Stimulated activated naive B cell treated with anti-CD40 and anti-IgM and Interleukin-4, amounts not matched to agents 10 μg/mL and 1 μg/mL and 100 μg/mL, for 72 hours (primary cell): ENCODE data around the gene WNK3.

Source experiments
- ATAC-seq, 2 donors: fragments of 150-1000 bp; cut with Tn5 transposase; replicated peaks; 2 replicates each; pipeline ENCODE4 v1.10.0; 2021; ENCODE audit warnings: moderate library complexity in 1 of 2
- DNase-seq: peaks from one replicate; pipeline ENCODE4 v3.0.0; 2021
- H3K27ac Mint-ChIP-seq: one replicate; pipeline ENCODE4 v1.8.0; 2022; ENCODE audit warnings: mild to moderate bottlenecking, mixed read lengths
- H3K27me3 Mint-ChIP-seq, 2 donors: one replicate each; pipeline ENCODE4 v1.8.0; 2022; ENCODE audit warnings: mixed read lengths in 2 of 2
- H3K36me3 Mint-ChIP-seq, 2 donors: one replicate each; pipeline ENCODE4 v1.8.0; 2022; ENCODE audit warnings: mixed read lengths in 2 of 2, mild to moderate bottlenecking in 1 of 2
- H3K4me1 Mint-ChIP-seq, 2 donors: one replicate each; pipeline ENCODE4 v1.8.0; 2022; ENCODE audit warnings: mixed read lengths in 2 of 2, mild to moderate bottlenecking in 1 of 2
- H3K4me3 Mint-ChIP-seq, 2 donors: one replicate each; pipeline ENCODE4 v1.8.0; 2022; ENCODE audit warnings: mild to moderate bottlenecking in 2 of 2, mixed read lengths in 2 of 2, moderate library complexity in 1 of 2
- H3K9me3 Mint-ChIP-seq, 2 donors: one replicate each; pipeline ENCODE4 v1.8.0; 2022; ENCODE audit warnings: mixed read lengths in 2 of 2, mild to moderate bottlenecking in 1 of 2

Gene WNK3

GRCh38 chrX:54171527-54172250 is 186.2 kb downstream of the WNK3 start:
- H3K4me3 Mint-ChIP-seq = no peak overlapping the region
- H3K36me3 Mint-ChIP-seq = peaks cover 4 to 16% of the 10 kb centered on the region in 2 donors
- no peak overlapping the region for H3K27ac Mint-ChIP-seq
- H3K9me3 Mint-ChIP-seq = no peaks in the 10 kb centered on the region
- DNase-seq (no peak), ATAC-seq (no peak)
- H3K27me3 Mint-ChIP-seq = no peaks in the 10 kb centered on the region
- peaks cover 4 to 9% of the 10 kb centered on the region in 2 donors for H3K4me1 Mint-ChIP-seq

GRCh38 chrX:54171091-54171490 is 186.8 kb downstream of the WNK3 start:
- H3K27ac Mint-ChIP-seq = no peak overlapping the region

GRCh38 chrX:54166915-54167314 is 190.9 kb downstream of the WNK3 start:
- no peak overlapping the region for H3K4me3 Mint-ChIP-seq
- H3K9me3 Mint-ChIP-seq = no peaks in the 10 kb centered on the region
- H3K4me1 Mint-ChIP-seq = no peaks in the 10 kb centered on the region
- H3K27ac Mint-ChIP-seq = no peak overlapping the region
- ATAC-seq (no peak), DNase-seq (no peak)
- H3K27me3 Mint-ChIP-seq = no peaks in the 10 kb centered on the region
- H3K36me3 Mint-ChIP-seq = peaks cover 0 to 5% of the 10 kb centered on the region in 2 donors

More at GRCh38 chrX:54171091-54171490, 186.8 kb downstream of the WNK3 start:
- DNase-seq (no peak), ATAC-seq (no peak)
- Mint-ChIP-seq H3K4me1 (peaks cover 4 to 7% of the 10 kb centered on the region in 2 donors), H3K36me3 (peaks cover 4 to 15% of the 10 kb centered on the region in 2 donors), H3K4me3 (no peak overlapping the region), H3K9me3 (no peaks in the 10 kb centered on the region), H3K27me3 (no peaks in the 10 kb centered on the region)

- Mint-ChIP-seq H3K9me3 (no peaks in the 10 kb centered on the region), H3K4me3 (no peak overlapping the region), H3K4me1 (peaks cover 0 to 2% of the 10 kb centered on the region in 2 donors), H3K36me3 (peaks cover 26 to 29% of the 10 kb centered on the region in 2 donors), H3K27ac (no peak overlapping the region), H3K27me3 (no peaks in the 10 kb centered on the region)
- DNase-seq (no peak), ATAC-seq (peak in 1 of 2 donors; percentile 48)
Observed at GRCh38 chrX:54157561-54157960, 200.3 kb downstream of the WNK3 start.
